OCI-LY7 (cell line): ENCODE measurements around the gene PSAP.

Experiments used
- EZH2phosphoT487 ChIP-seq: fragments of 200-600 bp; sonication (generic); IDR thresholded peaks from 2 replicates; pipeline ENCODE4 v1.6.1; 2018; ENCODE audit warnings: low read depth, borderline replicate concordance, mild to moderate bottlenecking, mixed run types, antibody characterized with exemption, low read length, moderate library complexity, mixed read lengths
- TF ChIP-seq, protein P1 (sequence below): fragments of 200-600 bp; sonication (generic); conservative IDR thresholded peaks from 2 replicates; pipeline ENCODE4 v1.5.1; 2014; ENCODE audit warnings: mild to moderate bottlenecking, antibody characterized with exemption, low read length, moderate library complexity, mixed read lengths

DNA sequence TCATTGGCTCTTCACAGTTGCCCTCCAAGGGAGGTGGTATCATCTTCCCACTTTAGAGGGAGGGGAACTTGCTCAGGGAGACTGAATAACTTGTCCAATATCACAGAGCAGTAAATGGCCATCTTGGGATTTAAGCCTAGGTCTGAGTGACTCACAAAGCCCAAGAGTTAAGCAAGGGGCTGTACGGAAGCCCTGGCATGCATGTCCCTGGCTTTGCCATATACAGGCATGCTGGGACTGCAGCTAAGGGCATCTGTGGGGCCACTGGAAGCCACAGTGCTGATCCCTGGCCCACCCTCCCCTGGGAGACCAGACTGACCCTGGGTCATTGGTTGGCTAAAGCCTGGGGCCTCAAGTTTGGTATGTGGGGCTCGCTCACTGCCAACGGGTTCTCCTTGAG, 80.8 kb downstream of the PSAP start:
- TF ChIP-seq, protein P1, sequence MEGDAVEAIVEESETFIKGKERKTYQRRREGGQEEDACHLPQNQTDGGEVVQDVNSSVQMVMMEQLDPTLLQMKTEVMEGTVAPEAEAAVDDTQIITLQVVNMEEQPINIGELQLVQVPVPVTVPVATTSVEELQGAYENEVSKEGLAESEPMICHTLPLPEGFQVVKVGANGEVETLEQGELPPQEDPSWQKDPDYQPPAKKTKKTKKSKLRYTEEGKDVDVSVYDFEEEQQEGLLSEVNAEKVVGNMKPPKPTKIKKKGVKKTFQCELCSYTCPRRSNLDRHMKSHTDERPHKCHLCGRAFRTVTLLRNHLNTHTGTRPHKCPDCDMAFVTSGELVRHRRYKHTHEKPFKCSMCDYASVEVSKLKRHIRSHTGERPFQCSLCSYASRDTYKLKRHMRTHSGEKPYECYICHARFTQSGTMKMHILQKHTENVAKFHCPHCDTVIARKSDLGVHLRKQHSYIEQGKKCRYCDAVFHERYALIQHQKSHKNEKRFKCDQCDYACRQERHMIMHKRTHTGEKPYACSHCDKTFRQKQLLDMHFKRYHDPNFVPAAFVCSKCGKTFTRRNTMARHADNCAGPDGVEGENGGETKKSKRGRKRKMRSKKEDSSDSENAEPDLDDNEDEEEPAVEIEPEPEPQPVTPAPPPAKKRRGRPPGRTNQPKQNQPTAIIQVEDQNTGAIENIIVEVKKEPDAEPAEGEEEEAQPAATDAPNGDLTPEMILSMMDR: no peak
- TF ChIP-seq EZH2phosphoT487: no peak
